Astrocyte (in vitro differentiated cells and primary cell): ENCODE data around the gene UVRAG. TPM values are rescaled to one million over a fixed set of nuclear protein-coding genes. Genes with fewer than 3 reads are reported as not detected.
"Not testable (repeated sequence)": the region's sequence is repeated elsewhere in the genome, so short reads cannot be mapped to it uniquely, and the experiment has no call there.

ENCODE experiments used
- DNase-seq: peaks from one replicate; pipeline ENCODE4 v3.0.0-alpha.2; 2010; ENCODE audit warnings: low read depth
- FAIRE-seq: peaks from 2 replicates; lab custom pipeline; 2011; peaks lifted over from hg19 to GRCh38; lab: Jason Lieb, UNC
- H2AFZ ChIP-seq: 2 replicates; pipeline ENCODE4 v1.6.0; 2012; ENCODE audit warnings: low read depth, low read length, inconsistent platforms
- H3K27ac ChIP-seq: 2 replicates; pipeline ENCODE4 v1.5.1; 2011; ENCODE audit warnings: low read depth, low read length, inconsistent platforms
- H3K27me3 ChIP-seq: 2 replicates; pipeline ENCODE4 v1.6.0; 2011; ENCODE audit warnings: low read length, inconsistent platforms; ENCODE audit not compliant: insufficient read depth
- H3K36me3 ChIP-seq: 2 replicates; pipeline ENCODE4 v1.5.1; 2011; ENCODE audit warnings: low read length, inconsistent platforms; ENCODE audit not compliant: insufficient read depth
- H3K4me1 ChIP-seq: 2 replicates; pipeline ENCODE4 v1.5.1; 2011; ENCODE audit warnings: low read length, inconsistent platforms; ENCODE audit not compliant: insufficient read depth
- H3K4me2 ChIP-seq: 2 replicates; pipeline ENCODE4 v1.6.0; 2012; ENCODE audit warnings: low read length, inconsistent platforms
- H3K4me3 ChIP-seq: 2 replicates; pipeline ENCODE4 v1.5.1; 2011; ENCODE audit warnings: low read depth, mild to moderate bottlenecking, low read length, inconsistent platforms; ENCODE audit not compliant: insufficient read depth
- H3K79me2 ChIP-seq: 2 replicates; pipeline ENCODE4 v1.6.0; 2012; ENCODE audit warnings: mild to moderate bottlenecking, low read length, inconsistent platforms; ENCODE audit not compliant: insufficient read depth
- H3K9ac ChIP-seq: 2 replicates; pipeline ENCODE4 v1.6.0; 2012; ENCODE audit warnings: mild to moderate bottlenecking, low read length, inconsistent platforms
- H3K9me3 ChIP-seq: 2 replicates; pipeline ENCODE4 v1.5.1; 2012; ENCODE audit warnings: low read depth, mild to moderate bottlenecking, low read length, inconsistent platforms; ENCODE audit not compliant: insufficient read depth
- H4K20me1 ChIP-seq: 2 replicates; pipeline ENCODE4 v1.6.0; 2012; ENCODE audit warnings: low read length, inconsistent platforms; ENCODE audit not compliant: insufficient read depth
- H3K27ac Mint-ChIP-seq: one replicate; pipeline ENCODE4 v1.8.0; 2021; ENCODE audit warnings: mild to moderate bottlenecking, mixed read lengths; ENCODE audit not compliant: unreplicated experiment
- H3K27me3 Mint-ChIP-seq: one replicate; pipeline ENCODE4 v1.8.0; 2021; ENCODE audit warnings: low read depth, mixed read lengths; ENCODE audit not compliant: unreplicated experiment
- H3K36me3 Mint-ChIP-seq: one replicate; pipeline ENCODE4 v1.8.0; 2021; ENCODE audit warnings: low read depth, mixed read lengths; ENCODE audit not compliant: unreplicated experiment
- H3K4me1 Mint-ChIP-seq: one replicate; pipeline ENCODE4 v1.8.0; 2021; ENCODE audit warnings: low read depth, mixed read lengths; ENCODE audit not compliant: unreplicated experiment
- H3K4me3 Mint-ChIP-seq: one replicate; pipeline ENCODE4 v1.8.0; 2021; ENCODE audit warnings: mild to moderate bottlenecking, moderate library complexity, mixed read lengths; ENCODE audit not compliant: unreplicated experiment
- H3K9me3 Mint-ChIP-seq: one replicate; pipeline ENCODE4 v1.8.0; 2021; ENCODE audit warnings: mild to moderate bottlenecking, mixed read lengths; ENCODE audit not compliant: unreplicated experiment
- CTCF ChIP-seq: IDR thresholded peaks from 2 replicates; pipeline ENCODE4 v1.5.1; 2011; ENCODE audit warnings: low read depth, mild to moderate bottlenecking, inconsistent platforms, low read length, moderate library complexity; ENCODE audit not compliant: insufficient read depth
- EZH2 ChIP-seq: IDR thresholded peaks from 2 replicates; pipeline ENCODE4 v1.6.1; 2012; ENCODE audit warnings: mild to moderate bottlenecking, low read length, inconsistent platforms; ENCODE audit not compliant: insufficient read depth
- total RNA-seq: library from RNA; stranded (reverse); gene quantifications from 2 replicates; pipeline ENCODE4 v1.2.1, GENCODE V29; 2021

The UVRAG gene
- total RNA-seq, 1 donor from 2014 or later, result 15.3 TPM

GRCh38 chr11:75878933-75879332 is 63.9 kb downstream of the UVRAG start:
- DNase-seq (no peak), FAIRE-seq (no peak)
- peaks cover 6% of the 10 kb centered on the region for H3K4me1 Mint-ChIP-seq
- peaks cover 4% of the 10 kb centered on the region for H3K36me3 Mint-ChIP-seq
- Histone ChIP-seq H3K27ac (no peak overlapping the region), H3K9me3 (no peaks in the 10 kb centered on the region), H3K9ac (no peak overlapping the region), H3K4me2 (no peak overlapping the region), H3K27me3 (no peaks in the 10 kb centered on the region), H3K79me2 (no peaks in the 10 kb centered on the region), H3K4me3 (no peak overlapping the region), H3K4me1 (no peaks in the 10 kb centered on the region), H2AFZ (no peak overlapping the region), H3K36me3 (no peaks in the 10 kb centered on the region), H4K20me1 (peaks cover 14% of the 10 kb centered on the region)
- no peak overlapping the region for H3K27ac Mint-ChIP-seq
- H3K9me3 Mint-ChIP-seq, result peaks cover 3% of the 10 kb centered on the region
- no peaks in the 10 kb centered on the region for H3K27me3 Mint-ChIP-seq
- no peak for TF ChIP-seq CTCF
- no peak for TF ChIP-seq EZH2
- no peak overlapping the region for H3K4me3 Mint-ChIP-seq

GRCh38 chr11:75879737-75880136 is 64.7 kb downstream of the UVRAG start:
- no peaks in the 10 kb centered on the region for H3K27me3 Mint-ChIP-seq
- Histone ChIP-seq H3K4me3 (no peak overlapping the region), H3K9ac (no peak overlapping the region), H2AFZ (no peak overlapping the region), H3K4me2 (no peak overlapping the region), H4K20me1 (peaks cover 11% of the 10 kb centered on the region), H3K9me3 (no peaks in the 10 kb centered on the region), H3K27me3 (no peaks in the 10 kb centered on the region), H3K79me2 (no peaks in the 10 kb centered on the region), H3K27ac (no peak overlapping the region), H3K4me1 (no peaks in the 10 kb centered on the region), H3K36me3 (no peaks in the 10 kb centered on the region)
- DNase-seq (no peak), FAIRE-seq (no peak)
- H3K9me3 Mint-ChIP-seq, result peaks cover 3% of the 10 kb centered on the region
- TF ChIP-seq EZH2, result no peak
- TF ChIP-seq CTCF, result no peak
- peaks cover 2% of the 10 kb centered on the region for H3K4me1 Mint-ChIP-seq
- H3K36me3 Mint-ChIP-seq, result peaks cover 4% of the 10 kb centered on the region
- H3K27ac Mint-ChIP-seq, result no peak overlapping the region
- no peak overlapping the region for H3K4me3 Mint-ChIP-seq

- H2AFZ ChIP-seq, H3K4me1 ChIP-seq, H3K27ac ChIP-seq, H3K4me2 ChIP-seq, H3K36me3 Mint-ChIP-seq, DNase-seq, H4K20me1 ChIP-seq, H3K36me3 ChIP-seq, H3K9me3 ChIP-seq, FAIRE-seq, H3K4me1 Mint-ChIP-seq, H3K9me3 Mint-ChIP-seq, H3K79me2 ChIP-seq, H3K9ac ChIP-seq, H3K4me3 Mint-ChIP-seq, H3K27me3 Mint-ChIP-seq, H3K27ac Mint-ChIP-seq, H3K4me3 ChIP-seq, H3K27me3 ChIP-seq: not testable (repeated sequence)
These were observed 65.3 kb downstream of the UVRAG start for GRCh38 chr11:75880343-75880742.
